Suprapubic skin (tissue), 4 donors: Measurements from ENCODE around the gene KCNIP3. TPM values are rescaled to one million over a fixed set of nuclear protein-coding genes. Genes with fewer than 3 reads are reported as not detected.
A peak's percentile ranks its signal among the peaks of the same experiment; 100 is the strongest.

Experiments
- DNase-seq, 2 donors: peaks; one replicate each; pipeline ENCODE4 v3.0.0-alpha.2; 2019; ENCODE audit warnings: low spot score in 2 of 2
- H3K27ac ChIP-seq: fragments of 200-600 bp; sonication (generic); one replicate; pipeline ENCODE4 v1.5.1; 2019
- H3K27me3 ChIP-seq: fragments of 200-600 bp; sonication (generic); one replicate; pipeline ENCODE4 v1.5.1; 2019
- H3K36me3 ChIP-seq: fragments of 200-600 bp; sonication (generic); one replicate; pipeline ENCODE4 v1.5.1; 2019
- H3K4me1 ChIP-seq: fragments of 200-600 bp; sonication (generic); one replicate; pipeline ENCODE4 v1.5.1; 2019
- H3K4me3 ChIP-seq: fragments of 200-600 bp; sonication (generic); one replicate; pipeline ENCODE4 v1.5.1; 2019; ENCODE audit warnings: mild to moderate bottlenecking
- H3K9me3 ChIP-seq: fragments of 200-600 bp; sonication (generic); one replicate; pipeline ENCODE4 v1.5.1; 2019
- EP300 ChIP-seq: sonication (generic); formaldehyde crosslinking; IDR thresholded peaks from one replicate; pipeline ENCODE4 v1.6.1; 2017; ENCODE audit warnings: antibody characterized with exemption
- POLR2A ChIP-seq, 2 donors: fragments of 450-650 bp; IDR thresholded peaks; one replicate each; pipeline ENCODE4 v1.6.1; 2017; ENCODE audit warnings: antibody characterized with exemption in 2 of 2, mild to moderate bottlenecking in 2 of 2, moderate library complexity in 2 of 2
- POLR2AphosphoS5 ChIP-seq, 3 donors: sonication (generic); formaldehyde crosslinking; IDR thresholded peaks; one replicate each; pipeline ENCODE4 v1.6.1; 2017; ENCODE audit warnings: antibody characterized with exemption in 3 of 3
- WGBS: methylation state at CpG from one replicate; pipeline ENCODE4 v1.1.5; 2018; 5-methylcytosine and 5-hydroxymethylcytosine counted together
- total RNA-seq, 4 donors: library from RNA; depleted of rRNA; stranded (reverse); fragments of >200 nt; gene quantifications; one replicate each; pipeline ENCODE4 v1.1.0, GENCODE V29; 2016
- TF ChIP-seq, protein P1 (sequence below), 2 donors: fragments of 200-600 bp in 1 of 2; fragments of 450-650 bp in 1 of 2; sonication (generic) in 1 of 2; IDR thresholded peaks; one replicate each; pipeline ENCODE4 v1.5.1; 2016 to 2019; ENCODE audit warnings: antibody characterized with exemption in 2 of 2, mild to moderate bottlenecking in 1 of 2, moderate library complexity in 1 of 2

KCNIP3 gene
- total RNA-seq, 4 donors from 2014 or later = 7.1 to 21.6 (median 13.6) TPM

DNA sequence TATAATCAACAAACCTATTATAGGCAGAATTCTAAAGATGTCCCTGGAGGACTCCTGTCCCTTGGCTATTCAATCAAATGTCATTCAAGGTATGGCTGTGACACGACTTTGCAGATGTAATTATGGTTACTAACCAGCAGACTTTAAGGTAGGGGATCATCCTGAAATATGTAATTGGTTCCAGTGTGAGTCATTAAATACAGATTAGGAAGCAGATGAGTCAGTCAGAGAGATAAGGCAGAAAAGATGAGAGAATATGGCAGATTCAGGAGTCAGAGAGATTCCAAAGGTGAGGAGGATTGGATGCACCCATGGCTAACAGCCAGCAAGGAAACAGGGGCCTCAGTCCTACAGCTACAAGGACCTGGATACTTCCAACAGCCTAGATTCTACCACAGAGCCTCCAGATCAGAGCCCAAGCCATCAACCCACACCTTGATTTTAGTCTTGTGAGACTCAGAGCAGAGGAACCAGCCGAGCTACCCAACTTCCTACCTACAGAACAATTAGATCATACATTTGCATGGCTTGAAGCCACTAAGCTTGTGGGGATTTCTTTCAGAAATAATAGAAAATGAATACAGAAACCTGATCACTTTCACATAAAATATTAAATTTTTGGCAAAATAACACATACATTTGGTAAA is 34.1 kb upstream of the KCNIP3 start:
- H3K27me3 ChIP-seq = no peaks in the 10 kb centered on the region
- TF ChIP-seq, protein P1, sequence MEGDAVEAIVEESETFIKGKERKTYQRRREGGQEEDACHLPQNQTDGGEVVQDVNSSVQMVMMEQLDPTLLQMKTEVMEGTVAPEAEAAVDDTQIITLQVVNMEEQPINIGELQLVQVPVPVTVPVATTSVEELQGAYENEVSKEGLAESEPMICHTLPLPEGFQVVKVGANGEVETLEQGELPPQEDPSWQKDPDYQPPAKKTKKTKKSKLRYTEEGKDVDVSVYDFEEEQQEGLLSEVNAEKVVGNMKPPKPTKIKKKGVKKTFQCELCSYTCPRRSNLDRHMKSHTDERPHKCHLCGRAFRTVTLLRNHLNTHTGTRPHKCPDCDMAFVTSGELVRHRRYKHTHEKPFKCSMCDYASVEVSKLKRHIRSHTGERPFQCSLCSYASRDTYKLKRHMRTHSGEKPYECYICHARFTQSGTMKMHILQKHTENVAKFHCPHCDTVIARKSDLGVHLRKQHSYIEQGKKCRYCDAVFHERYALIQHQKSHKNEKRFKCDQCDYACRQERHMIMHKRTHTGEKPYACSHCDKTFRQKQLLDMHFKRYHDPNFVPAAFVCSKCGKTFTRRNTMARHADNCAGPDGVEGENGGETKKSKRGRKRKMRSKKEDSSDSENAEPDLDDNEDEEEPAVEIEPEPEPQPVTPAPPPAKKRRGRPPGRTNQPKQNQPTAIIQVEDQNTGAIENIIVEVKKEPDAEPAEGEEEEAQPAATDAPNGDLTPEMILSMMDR (IDR thresholded peaks at IDR 0.05) = no peak
- no peak for TF ChIP-seq EP300
- TF ChIP-seq POLR2A (IDR thresholded peaks at IDR 0.05) = no peak
- no peak for TF ChIP-seq POLR2AphosphoS5 (IDR thresholded peaks at IDR 0.05)
- no peak overlapping the region for H3K4me3 ChIP-seq
- no peak for DNase-seq
- WGBS = 42% methylated on average over 2 of the region's 2 CpGs
- no peaks in the 10 kb centered on the region for H3K36me3 ChIP-seq
- peaks cover 31% of the 10 kb centered on the region for H3K4me1 ChIP-seq
- no peaks in the 10 kb centered on the region for H3K9me3 ChIP-seq
- peak overlapping the region; percentile 27 for H3K27ac ChIP-seq

DNA sequence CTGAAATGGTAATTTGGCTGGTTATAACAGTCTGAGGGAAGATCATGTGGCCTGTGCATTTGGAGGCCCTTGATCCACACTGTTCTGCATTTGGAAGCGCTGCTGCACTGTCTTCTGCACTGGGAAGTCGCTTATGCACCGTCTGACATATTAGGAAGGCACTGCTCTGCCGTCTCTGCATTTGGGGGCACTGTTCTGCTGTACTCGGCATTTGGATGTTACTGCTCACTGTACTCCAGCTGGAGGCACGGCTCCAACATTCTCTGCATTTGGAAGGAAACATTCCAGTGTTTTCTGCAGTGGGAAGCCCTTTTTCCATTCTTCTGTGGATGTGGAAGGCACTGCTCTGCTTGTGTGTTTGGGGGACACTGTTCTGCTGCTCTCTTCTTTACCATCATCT is 32.5 kb upstream of the KCNIP3 start:
- Histone ChIP-seq H3K27me3 (no peaks in the 10 kb centered on the region), H3K9me3 (no peaks in the 10 kb centered on the region), H3K36me3 (no peaks in the 10 kb centered on the region), H3K4me3 (no peak overlapping the region), H3K4me1 (peaks cover 29% of the 10 kb centered on the region), H3K27ac (no peak overlapping the region)
- DNase-seq = no peak
- TF ChIP-seq POLR2A (IDR thresholded peaks at IDR 0.05) = no peak
- TF ChIP-seq EP300 = no peak
- TF ChIP-seq, protein P1 (IDR thresholded peaks at IDR 0.05) = no peak
- TF ChIP-seq POLR2AphosphoS5 (IDR thresholded peaks at IDR 0.05) = no peak
- 52% methylated on average over 6 of the region's 6 CpGs for WGBS

DNA sequence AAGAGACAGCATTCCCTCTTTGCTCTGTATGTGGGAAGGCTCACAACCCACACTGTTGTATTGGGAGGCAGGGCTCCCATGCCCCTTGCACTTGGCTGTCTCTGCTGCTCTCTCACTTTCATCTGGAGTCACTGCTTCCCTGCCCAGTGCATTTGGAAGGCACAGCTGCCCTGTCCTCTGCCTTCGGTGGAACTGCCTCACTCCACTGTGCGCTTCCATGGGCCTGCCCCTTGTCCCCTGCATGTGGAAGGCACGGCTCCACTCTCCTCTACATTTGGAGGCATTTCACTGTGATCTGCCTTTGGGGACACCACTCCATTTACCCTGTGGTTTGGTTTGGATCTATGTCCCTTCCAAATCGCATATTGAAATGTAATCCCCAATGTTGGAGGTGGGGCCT is 32.0 kb upstream of the KCNIP3 start:
- Histone ChIP-seq H3K27me3 (no peaks in the 10 kb centered on the region), H3K27ac (no peak overlapping the region), H3K36me3 (no peaks in the 10 kb centered on the region), H3K9me3 (no peaks in the 10 kb centered on the region), H3K4me3 (no peak overlapping the region), H3K4me1 (peaks cover 24% of the 10 kb centered on the region)
- TF ChIP-seq, protein P1 (IDR thresholded peaks at IDR 0.05) = no peak
- TF ChIP-seq POLR2AphosphoS5 (IDR thresholded peaks at IDR 0.05) = no peak
- TF ChIP-seq EP300 = no peak
- no peak for TF ChIP-seq POLR2A (IDR thresholded peaks at IDR 0.05)
- DNase-seq = no peak
- 86% methylated on average over 4 of the region's 4 CpGs for WGBS

DNA sequence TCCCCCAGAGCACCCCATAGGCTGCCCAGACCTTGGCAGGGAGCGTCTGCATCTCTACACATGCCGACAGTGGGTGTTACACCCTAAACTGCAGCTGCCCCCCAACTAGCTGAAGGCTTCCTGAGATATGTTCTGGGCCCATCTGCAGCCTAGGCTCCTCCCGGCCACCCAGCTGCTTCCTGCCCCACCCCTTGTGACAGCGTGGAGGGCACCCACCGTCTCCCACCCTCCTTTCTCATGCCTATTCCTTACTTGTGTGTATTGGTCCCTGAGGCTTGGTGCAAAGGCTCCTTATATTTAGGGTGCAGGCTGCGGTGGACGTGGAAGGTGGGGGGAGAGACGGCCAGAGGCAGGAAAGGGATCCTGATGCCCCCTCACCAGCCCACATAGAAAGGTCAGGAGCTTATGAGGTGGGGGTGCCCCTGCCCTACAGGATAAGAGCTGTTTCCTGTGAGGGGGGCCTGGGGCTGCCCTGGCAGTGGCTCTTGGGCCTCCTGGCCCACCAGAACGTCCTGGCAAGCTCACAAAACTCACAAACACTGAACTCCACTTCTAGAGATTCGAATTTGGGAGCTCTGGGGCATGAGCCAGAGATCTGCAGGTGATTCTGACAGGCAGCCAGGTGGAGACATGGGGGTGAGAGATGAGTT is 30.2 kb upstream of the KCNIP3 start:
- H3K36me3 ChIP-seq = no peaks in the 10 kb centered on the region
- no peak for DNase-seq
- no peak overlapping the region for H3K4me3 ChIP-seq
- H3K9me3 ChIP-seq = no peaks in the 10 kb centered on the region
- 77% methylated on average over 9 of the region's 10 CpGs for WGBS
- H3K4me1 ChIP-seq = peaks cover 13% of the 10 kb centered on the region
- H3K27ac ChIP-seq = no peak overlapping the region
- TF ChIP-seq POLR2A (IDR thresholded peaks at IDR 0.05) (no peak), EP300 (no peak), POLR2AphosphoS5 (IDR thresholded peaks at IDR 0.05) (no peak)
- TF ChIP-seq, protein P1 (IDR thresholded peaks at IDR 0.05) = no peak
- no peaks in the 10 kb centered on the region for H3K27me3 ChIP-seq

DNA sequence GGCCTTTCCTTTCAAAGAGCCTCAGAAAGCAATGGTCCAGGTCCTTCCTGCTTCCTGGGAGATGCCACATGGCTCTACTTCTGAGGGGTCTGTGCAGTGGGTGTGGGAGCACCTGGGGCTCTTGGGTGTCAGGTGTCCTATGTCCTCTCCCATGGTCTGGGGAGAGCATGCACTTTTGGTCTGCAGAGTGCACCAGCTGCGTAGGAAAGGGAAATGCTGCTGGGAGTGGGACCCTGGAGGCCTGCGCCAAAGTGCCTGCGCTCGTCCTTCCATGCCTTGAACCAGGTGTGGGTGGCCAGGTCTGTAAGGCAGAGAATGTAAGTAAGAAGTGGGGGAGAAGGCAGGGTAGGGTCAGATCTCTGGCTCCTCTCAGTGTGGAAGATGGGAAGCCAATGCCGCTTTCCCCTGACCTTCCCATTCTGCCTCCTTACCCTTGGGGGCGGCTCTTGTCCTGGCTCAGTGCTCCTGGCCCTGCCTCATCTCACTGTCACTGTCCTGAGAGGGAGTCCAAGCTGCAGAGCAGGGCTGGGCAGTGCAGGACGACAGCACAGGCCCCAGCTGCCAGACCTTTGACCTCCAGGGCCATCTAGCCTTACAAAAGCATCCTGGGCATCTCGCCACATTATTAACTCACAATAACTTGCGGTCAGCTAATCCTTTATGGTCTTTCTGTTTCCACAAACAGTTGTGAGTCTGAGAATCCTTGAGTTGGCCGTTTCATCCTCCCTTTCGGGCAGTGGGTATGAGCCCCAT is 29.5 kb upstream of the KCNIP3 start:
- Histone ChIP-seq H3K4me3 (no peak overlapping the region), H3K4me1 (peaks cover 11% of the 10 kb centered on the region), H3K27me3 (no peaks in the 10 kb centered on the region), H3K27ac (no peak overlapping the region), H3K9me3 (no peaks in the 10 kb centered on the region), H3K36me3 (no peaks in the 10 kb centered on the region)
- DNase-seq = no peak
- TF ChIP-seq, protein P1 (IDR thresholded peaks at IDR 0.05) = no peak
- TF ChIP-seq POLR2AphosphoS5 (IDR thresholded peaks at IDR 0.05) (no peak), EP300 (no peak), POLR2A (IDR thresholded peaks at IDR 0.05) (no peak)
- WGBS = 78% methylated on average over 11 of the region's 11 CpGs
